Measurements from ENCODE around the gene ZNF827.

ZNF827 gene

DNA sequence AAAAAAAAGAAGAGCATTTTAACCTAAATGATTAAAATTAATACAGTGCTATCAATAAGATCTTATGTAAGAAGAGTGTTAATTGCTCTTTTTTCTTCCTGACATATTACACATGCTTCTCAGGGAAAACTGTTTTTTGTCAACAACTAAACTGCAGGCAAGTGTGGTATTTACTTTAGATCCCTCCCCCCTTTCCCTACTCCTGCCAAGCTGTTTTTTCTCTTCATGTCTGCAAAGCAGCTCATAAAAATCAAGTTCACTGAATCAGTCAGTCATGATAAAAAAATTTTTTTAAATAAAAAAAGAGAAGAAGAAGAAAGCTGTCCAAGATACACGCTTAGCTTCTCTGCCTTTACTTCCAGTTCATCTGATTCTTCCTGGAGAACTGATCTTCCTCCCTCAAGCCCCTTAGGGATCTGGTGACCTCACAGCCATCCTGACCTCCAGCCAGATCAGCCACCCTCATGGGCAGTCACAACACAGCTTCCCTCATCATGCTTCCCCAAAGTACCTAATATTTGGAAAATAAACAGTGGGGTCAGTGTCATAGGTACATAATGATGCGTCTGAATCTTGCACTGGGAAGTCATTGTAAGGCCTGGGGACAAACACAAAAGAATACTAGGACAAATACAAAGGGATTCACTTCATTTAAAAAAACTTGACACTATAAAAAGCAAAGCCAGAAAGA lies 87.0 kb downstream of the ZNF827 start:
- no peaks in the 10 kb centered on the region for H3K9me3 ChIP-seq (ENCODE audit: insufficient read depth, low read length)
- no peak overlapping the region for H2AFZ ChIP-seq (ENCODE audit: low read depth, low read length, severe bottlenecking)
- H3K4me2 ChIP-seq (ENCODE audit: low read depth, low read length, poor library complexity, severe bottlenecking): no peak overlapping the region
- H3F3A ChIP-seq (ENCODE audit: insufficient read depth): no peaks in the 10 kb centered on the region
- H3K9ac ChIP-seq (ENCODE audit: low read length): no peak overlapping the region
- peaks cover 5% of the 10 kb centered on the region for H3K36me3 ChIP-seq (ENCODE audit: low read length)
- H3K27me3 ChIP-seq (ENCODE audit: low read length): no peaks in the 10 kb centered on the region
- TF ChIP-seq CTCF (IDR thresholded peaks at IDR 0.05; ENCODE audit: insufficient read depth, low read length, poor library complexity, severe bottlenecking): no peak
- no peak for TF ChIP-seq EZH2phosphoT487 (conservative IDR thresholded peaks at IDR 0.05; ENCODE audit: low read length)
- H3K79me2 ChIP-seq (ENCODE audit: insufficient read depth, low read length): no peaks in the 10 kb centered on the region; the same call in 1 of the 2 replicates
- no peak overlapping the region for H3K27ac ChIP-seq (ENCODE audit: low read depth, low read length)
- no peaks in the 10 kb centered on the region for H3K9me2 ChIP-seq (replicated peaks; ENCODE audit: insufficient read depth, low read length)
- H3K4me3 ChIP-seq (ENCODE audit: insufficient read depth, low read length, poor library complexity, severe bottlenecking): no peak overlapping the region
- H4K20me1 ChIP-seq (ENCODE audit: low read depth, low read length): no peaks in the 10 kb centered on the region

DNA sequence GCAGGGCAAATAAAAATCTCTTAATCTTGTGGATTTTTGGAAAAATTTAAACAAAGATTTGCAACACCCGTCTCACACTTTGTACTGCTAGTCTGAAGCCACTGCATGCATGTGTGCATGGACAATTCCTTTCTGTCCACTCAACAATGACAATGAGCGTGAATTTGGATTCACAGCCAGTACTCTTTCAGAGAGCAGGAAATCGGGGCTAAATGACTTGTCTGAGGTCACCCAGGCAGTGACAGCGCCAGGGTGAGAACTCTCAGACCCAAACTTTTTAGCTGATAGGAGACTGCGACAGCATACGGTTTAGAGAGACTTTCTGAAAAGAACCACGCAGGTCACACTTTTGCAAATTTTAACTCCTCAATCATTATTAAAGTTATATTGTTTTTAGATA lies 90.9 kb downstream of the ZNF827 start:
- no peaks in the 10 kb centered on the region for H3F3A ChIP-seq (ENCODE audit: insufficient read depth)
- H3K79me2 ChIP-seq (ENCODE audit: insufficient read depth, low read length): no peaks in the 10 kb centered on the region; the same call in 1 of the 2 replicates
- H3K4me3 ChIP-seq (ENCODE audit: insufficient read depth, low read length, poor library complexity, severe bottlenecking): no peak overlapping the region
- no peak overlapping the region for H3K4me2 ChIP-seq (ENCODE audit: low read depth, low read length, poor library complexity, severe bottlenecking)
- no peak overlapping the region for H3K9ac ChIP-seq (ENCODE audit: low read length)
- no peaks in the 10 kb centered on the region for H3K9me3 ChIP-seq (ENCODE audit: insufficient read depth, low read length)
- no peaks in the 10 kb centered on the region for H3K27me3 ChIP-seq (ENCODE audit: low read length)
- peaks cover 7% of the 10 kb centered on the region for H3K36me3 ChIP-seq (ENCODE audit: low read length)
- no peaks in the 10 kb centered on the region for H3K9me2 ChIP-seq (replicated peaks; ENCODE audit: insufficient read depth, low read length)
- H4K20me1 ChIP-seq (ENCODE audit: low read depth, low read length): no peaks in the 10 kb centered on the region
- H3K27ac ChIP-seq (ENCODE audit: low read depth, low read length): no peak overlapping the region
- TF ChIP-seq EZH2phosphoT487 (conservative IDR thresholded peaks at IDR 0.05; ENCODE audit: low read length): no peak
- no peak for TF ChIP-seq CTCF (IDR thresholded peaks at IDR 0.05; ENCODE audit: insufficient read depth, low read length, poor library complexity, severe bottlenecking)
- H2AFZ ChIP-seq (ENCODE audit: low read depth, low read length, severe bottlenecking): no peak overlapping the region

DNA sequence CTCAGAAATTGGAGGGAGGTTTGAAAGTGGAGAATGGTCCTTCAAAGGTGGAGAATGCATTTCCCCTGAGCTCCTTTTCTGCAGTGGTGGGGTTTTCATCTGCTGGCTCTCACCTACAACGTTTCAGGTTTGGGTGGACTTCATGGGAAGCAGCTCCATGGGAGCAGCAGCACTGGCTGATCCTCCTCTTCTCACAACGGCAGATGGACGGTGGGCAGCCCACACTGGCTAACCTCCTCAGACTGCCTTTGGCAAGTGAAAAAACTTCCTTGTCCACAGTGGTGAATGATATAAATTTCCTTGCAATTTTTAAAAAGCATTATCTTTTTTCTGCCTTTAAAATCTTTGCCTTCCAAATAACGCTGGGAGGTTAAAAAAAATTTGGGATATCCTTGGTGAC lies 93.5 kb downstream of the ZNF827 start:
- no peak overlapping the region for H3K9ac ChIP-seq (ENCODE audit: low read length)
- TF ChIP-seq CTCF (IDR thresholded peaks at IDR 0.05; ENCODE audit: insufficient read depth, low read length, poor library complexity, severe bottlenecking) (no peak), EZH2phosphoT487 (conservative IDR thresholded peaks at IDR 0.05; ENCODE audit: low read length) (no peak)
- H4K20me1 ChIP-seq (ENCODE audit: low read depth, low read length): no peaks in the 10 kb centered on the region
- no peak overlapping the region for H3K4me3 ChIP-seq (ENCODE audit: insufficient read depth, low read length, poor library complexity, severe bottlenecking)
- peaks cover 7% of the 10 kb centered on the region for H3K36me3 ChIP-seq (ENCODE audit: low read length)
- no peaks in the 10 kb centered on the region for H3K27me3 ChIP-seq (ENCODE audit: low read length)
- H3K27ac ChIP-seq (ENCODE audit: low read depth, low read length): no peak overlapping the region
- H3K9me2 ChIP-seq (replicated peaks; ENCODE audit: insufficient read depth, low read length): no peaks in the 10 kb centered on the region
- no peaks in the 10 kb centered on the region for H3K79me2 ChIP-seq (ENCODE audit: insufficient read depth, low read length)
- H3K9me3 ChIP-seq (ENCODE audit: insufficient read depth, low read length): no peaks in the 10 kb centered on the region
- no peak overlapping the region for H2AFZ ChIP-seq (ENCODE audit: low read depth, low read length, severe bottlenecking)
- H3K4me2 ChIP-seq (ENCODE audit: low read depth, low read length, poor library complexity, severe bottlenecking): no peak overlapping the region
- H3F3A ChIP-seq (ENCODE audit: insufficient read depth): 0 out of 2 replicates have a peak, but pooled peaks cover 14% of the 10 kb centered on the region
